ENCODE measurements around the gene SLC29A1.

SLC29A1 gene

DNA sequence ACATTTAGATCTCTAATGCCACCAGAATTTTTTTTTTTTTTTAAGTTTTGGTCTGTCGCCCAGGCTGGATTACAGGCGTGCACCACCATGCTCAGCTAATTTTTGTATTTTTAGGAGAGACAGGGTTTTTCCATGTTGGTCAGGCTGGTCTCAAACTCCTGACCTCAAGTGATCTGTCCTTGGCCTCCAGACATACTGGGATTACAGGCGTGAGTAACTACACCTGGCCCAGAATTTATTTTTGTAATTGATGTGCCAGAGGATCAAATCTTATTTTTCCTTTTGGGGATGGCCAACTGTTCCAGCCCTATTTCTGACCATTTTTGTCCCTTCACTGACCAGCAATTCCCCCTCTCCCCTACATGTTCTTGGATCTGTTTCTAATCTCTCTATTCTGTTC, 24.7 kb upstream of the SLC29A1 start:
- TF ChIP-seq, protein P1, sequence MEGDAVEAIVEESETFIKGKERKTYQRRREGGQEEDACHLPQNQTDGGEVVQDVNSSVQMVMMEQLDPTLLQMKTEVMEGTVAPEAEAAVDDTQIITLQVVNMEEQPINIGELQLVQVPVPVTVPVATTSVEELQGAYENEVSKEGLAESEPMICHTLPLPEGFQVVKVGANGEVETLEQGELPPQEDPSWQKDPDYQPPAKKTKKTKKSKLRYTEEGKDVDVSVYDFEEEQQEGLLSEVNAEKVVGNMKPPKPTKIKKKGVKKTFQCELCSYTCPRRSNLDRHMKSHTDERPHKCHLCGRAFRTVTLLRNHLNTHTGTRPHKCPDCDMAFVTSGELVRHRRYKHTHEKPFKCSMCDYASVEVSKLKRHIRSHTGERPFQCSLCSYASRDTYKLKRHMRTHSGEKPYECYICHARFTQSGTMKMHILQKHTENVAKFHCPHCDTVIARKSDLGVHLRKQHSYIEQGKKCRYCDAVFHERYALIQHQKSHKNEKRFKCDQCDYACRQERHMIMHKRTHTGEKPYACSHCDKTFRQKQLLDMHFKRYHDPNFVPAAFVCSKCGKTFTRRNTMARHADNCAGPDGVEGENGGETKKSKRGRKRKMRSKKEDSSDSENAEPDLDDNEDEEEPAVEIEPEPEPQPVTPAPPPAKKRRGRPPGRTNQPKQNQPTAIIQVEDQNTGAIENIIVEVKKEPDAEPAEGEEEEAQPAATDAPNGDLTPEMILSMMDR (IDR thresholded peaks at IDR 0.05) = no peak
- no peak for TF ChIP-seq ZFX (IDR thresholded peaks at IDR 0.05; ENCODE audit: borderline replicate concordance)
- H3K27ac ChIP-seq = no peak overlapping the region

- no peak overlapping the region for H3K27ac ChIP-seq
- no peak for TF ChIP-seq ZFX (IDR thresholded peaks at IDR 0.05; ENCODE audit: borderline replicate concordance)
- TF ChIP-seq, protein P1 (IDR thresholded peaks at IDR 0.05) = no peak
Observed at GRCh38 chr6:44199883-44200282, 23.5 kb upstream of the SLC29A1 start.

GRCh38 chr6:44201200-44201599, 22.2 kb upstream of the SLC29A1 start:
- TF ChIP-seq ZFX (IDR thresholded peaks at IDR 0.05; ENCODE audit: borderline replicate concordance) = no peak
- TF ChIP-seq, protein P1 (IDR thresholded peaks at IDR 0.05) = no peak
- no peak overlapping the region for H3K27ac ChIP-seq

- H3K27ac ChIP-seq = no peak overlapping the region
- no peak for TF ChIP-seq ZFX (IDR thresholded peaks at IDR 0.05; ENCODE audit: borderline replicate concordance)
- TF ChIP-seq, protein P1 (IDR thresholded peaks at IDR 0.05) = no peak
Observed at GRCh38 chr6:44201638-44202303, 21.6 kb upstream of the SLC29A1 start.

- no peak overlapping the region for H3K27ac ChIP-seq
- TF ChIP-seq ZFX (IDR thresholded peaks at IDR 0.05; ENCODE audit: borderline replicate concordance) = no peak
- TF ChIP-seq, protein P1 (IDR thresholded peaks at IDR 0.05) = no peak
Observed at GRCh38 chr6:44202332-44202971, 20.9 kb upstream of the SLC29A1 start.

GRCh38 chr6:44202972-44203750, 20.2 kb upstream of the SLC29A1 start:
- TF ChIP-seq ZFX (IDR thresholded peaks at IDR 0.05; ENCODE audit: borderline replicate concordance) = no peak
- TF ChIP-seq, protein P1 (IDR thresholded peaks at IDR 0.05) = no peak
- no peak overlapping the region for H3K27ac ChIP-seq

Data from 22Rv1 (cell line).